ENCODE results near the gene ANKRD60.
A peak's percentile ranks its signal among the peaks of the same experiment; 100 is the strongest.

ANKRD60 gene

GRCh38 chr20:58182521-58183140 lies 45.8 kb downstream of the ANKRD60 start:
- intact Hi-C loops (cut with DNase I; ENCODE audit: low total_unique reads), result loop anchor here (10.0 kb wide), 3 partner anchors 168 to 428 kb away; no protein-coding TSS in a partner anchor
- Histone ChIP-seq H3K27ac (no peak overlapping the region), H3K9me3 (peaks cover 0 to 9% (median 7%) of the 10 kb centered on the region in 3 donors), H3K4me3 (no peak overlapping the region), H3K27me3 (no peaks in the 10 kb centered on the region), H3K4me1 (peaks cover 0 to 22% (median 13%) of the 10 kb centered on the region in 4 donors), H3K36me3 (no peaks in the 10 kb centered on the region)
- no peak for DNase-seq
- no peak for TF ChIP-seq CTCF (IDR thresholded peaks at IDR 0.05)

- H3K4me3 ChIP-seq, result peak overlapping the region; percentile 33 to 50
- H3K36me3 ChIP-seq, result no peaks in the 10 kb centered on the region
- peak overlapping the region; percentile 55 to 81 for H3K27ac ChIP-seq
- intact Hi-C loops (cut with DNase I; ENCODE audit: low total_unique reads), result loop anchor here (2.0 to 10.0 kb wide), 6 partner anchors 92 to 525 kb away; no protein-coding TSS in a partner anchor
- peaks cover 0 to 51% (median 28%) of the 10 kb centered on the region in 4 donors for H3K4me1 ChIP-seq
- peaks cover 0 to 8% (median 7%) of the 10 kb centered on the region in 3 donors for H3K9me3 ChIP-seq
- DNase-seq, result peak; percentile 32 to 82
- H3K27me3 ChIP-seq, result no peaks in the 10 kb centered on the region
- peak; percentile 99 for TF ChIP-seq CTCF (IDR thresholded peaks at IDR 0.05)
Observed at GRCh38 chr20:58179432-58180099, 48.9 kb downstream of the ANKRD60 start.

GRCh38 chr20:58179083-58179431 lies 49.4 kb downstream of the ANKRD60 start:
- Histone ChIP-seq H3K36me3 (no peaks in the 10 kb centered on the region), H3K4me3 (peak overlapping the region; percentile 33 to 50), H3K4me1 (peaks cover 0 to 56% (median 29%) of the 10 kb centered on the region in 4 donors), H3K27me3 (no peaks in the 10 kb centered on the region), H3K27ac (peak overlapping the region; percentile 55 to 81), H3K9me3 (peaks cover 0 to 4% (median 3%) of the 10 kb centered on the region in 3 donors)
- intact Hi-C loops (cut with DNase I; ENCODE audit: low total_unique reads), result loop anchor here (2.0 to 5.0 kb wide), 3 partner anchors 92 to 524 kb away; no protein-coding TSS in a partner anchor
- TF ChIP-seq CTCF (IDR thresholded peaks at IDR 0.05), result no peak
- DNase-seq, result peak in 1 of 2 donors; percentile 70

GRCh38 chr20:58177799-58178198 lies 50.7 kb downstream of the ANKRD60 start:
- Histone ChIP-seq H3K27ac (peak overlapping the region; percentile 81 to 89), H3K27me3 (no peaks in the 10 kb centered on the region), H3K4me1 (peaks cover 0 to 65% (median 32%) of the 10 kb centered on the region in 4 donors), H3K9me3 (no peaks in the 10 kb centered on the region), H3K4me3 (no peak overlapping the region), H3K36me3 (no peaks in the 10 kb centered on the region)
- intact Hi-C loops (cut with DNase I; ENCODE audit: low total_unique reads), result loop anchor here (2.0 to 5.0 kb wide), 3 partner anchors 90 to 523 kb away; no protein-coding TSS in a partner anchor
- no peak for DNase-seq
- no peak for TF ChIP-seq CTCF (IDR thresholded peaks at IDR 0.05)

- no peak for DNase-seq
- Histone ChIP-seq H3K36me3 (no peaks in the 10 kb centered on the region), H3K27ac (peak overlapping the region; percentile 81 to 89), H3K9me3 (no peaks in the 10 kb centered on the region), H3K27me3 (no peaks in the 10 kb centered on the region), H3K4me3 (no peak overlapping the region), H3K4me1 (peaks cover 0 to 65% (median 32%) of the 10 kb centered on the region in 4 donors)
- TF ChIP-seq CTCF (IDR thresholded peaks at IDR 0.05), result no peak
- intact Hi-C loops (cut with DNase I; ENCODE audit: low total_unique reads), result loop anchor here (5.0 kb wide), 2 partner anchors 89 to 459 kb away; no protein-coding TSS in a partner anchor
Observed at GRCh38 chr20:58175836-58176235, 52.6 kb downstream of the ANKRD60 start.

All from tibial artery (tissue), 4 donors.